ENCODE measurements around the gene NRXN3. TPM values are rescaled to one million over a fixed set of nuclear protein-coding genes. Genes with fewer than 3 reads are reported as not detected.

NRXN3 gene
- total and polyA plus RNA-seq, 2 of the 13 experiments (the other 11 are each of a cell fraction or from before 2014, with no cell fraction given): 0.03 TPM; not detected in 1

DNA sequence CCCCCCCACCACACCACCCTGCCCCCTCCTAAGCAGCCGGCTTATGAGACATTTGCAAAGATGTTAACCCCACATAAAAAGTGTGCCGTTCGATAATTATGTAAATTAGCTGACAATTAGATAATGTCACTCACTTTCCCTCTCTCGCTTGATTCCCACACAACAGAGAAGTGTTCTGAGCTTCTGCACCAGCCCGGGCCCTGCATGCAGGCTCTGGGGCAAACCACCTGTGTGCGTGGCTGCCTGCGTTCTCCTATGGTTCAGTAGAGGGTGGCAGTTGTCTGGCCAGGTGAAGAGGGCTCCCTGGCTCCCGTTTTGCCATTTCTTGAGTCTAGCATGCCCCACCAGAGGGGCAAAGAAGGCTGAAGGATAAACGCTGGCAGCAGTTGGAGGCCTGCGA is 68.0 kb downstream of the NRXN3 start (continued):
- no peak for TF ChIP-seq CREM (IDR thresholded peaks at IDR 0.05)
- no peak for TF ChIP-seq CREM (CRISPR knock-in tag; IDR thresholded peaks at IDR 0.05)
- TF ChIP-seq ZNF790 (CRISPR knock-in tag; IDR thresholded peaks at IDR 0.05; ENCODE audit: borderline replicate concordance): no peak
- TF ChIP-seq KLF16 (CRISPR knock-in tag; IDR thresholded peaks at IDR 0.05): no peak
- TF ChIP-seq, protein P1, sequence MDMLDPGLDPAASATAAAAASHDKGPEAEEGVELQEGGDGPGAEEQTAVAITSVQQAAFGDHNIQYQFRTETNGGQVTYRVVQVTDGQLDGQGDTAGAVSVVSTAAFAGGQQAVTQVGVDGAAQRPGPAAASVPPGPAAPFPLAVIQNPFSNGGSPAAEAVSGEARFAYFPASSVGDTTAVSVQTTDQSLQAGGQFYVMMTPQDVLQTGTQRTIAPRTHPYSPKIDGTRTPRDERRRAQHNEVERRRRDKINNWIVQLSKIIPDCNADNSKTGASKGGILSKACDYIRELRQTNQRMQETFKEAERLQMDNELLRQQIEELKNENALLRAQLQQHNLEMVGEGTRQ (IDR thresholded peaks at IDR 0.05; ENCODE audit: low read depth, low read length): no peak
- TF ChIP-seq, protein P1 (CRISPR knock-in tag; IDR thresholded peaks at IDR 0.05; ENCODE audit: borderline replicate concordance): no peak

DNA sequence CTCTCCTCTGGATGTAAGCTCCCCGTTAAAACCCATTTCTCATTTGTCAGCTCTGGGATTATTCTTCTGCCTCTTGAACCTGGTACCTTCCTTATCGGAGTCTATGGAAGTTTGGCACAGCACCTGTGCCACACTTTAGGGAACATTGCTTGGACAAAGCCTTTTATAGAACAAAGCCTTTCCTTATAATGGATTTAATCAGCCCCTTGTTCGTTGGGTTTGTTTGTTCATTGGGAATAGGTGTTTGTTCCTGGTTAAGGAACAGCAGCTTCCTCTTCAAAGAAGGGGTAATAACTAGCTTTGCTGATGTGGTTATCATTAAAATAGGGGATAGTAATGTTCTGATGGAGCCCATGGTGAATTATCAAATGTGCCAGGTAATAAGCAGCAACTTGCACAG is 70.4 kb downstream of the NRXN3 start:
- H3K36me3 ChIP-seq (replicated peaks in 1 of 2; ENCODE audit: control insufficient read depth in 1 of 2, insufficient read depth in 2 of 2, low read length in 2 of 2): no peaks in the 10 kb centered on the region
- ChIA-PET CTCF (ENCODE audit: low intra/inter-chr PET ratio, low total read pairs) (no interaction called here), POLR2A (no interaction called here)
- intact Hi-C loops (cut with micrococcal nuclease; ENCODE audit: unreplicated experiment) (no loop called here), in situ Hi-C loops (cut with HindIII; ENCODE audit: extremely low pct_ligation_motif_present, low pct_unique_long_range_greater_than_20kb) (no loop called here)
- H3K9me3 ChIP-seq (ENCODE audit: low read length): no peaks in the 10 kb centered on the region
- DNase-seq (ENCODE audit: low spot score): no peak
- WGBS (ENCODE audit: low lambda C conversion rate): 0% methylated on average over 3 of the region's 3 CpGs
- no peaks in the 10 kb centered on the region; a peak in 1 of 5 replicates for H3K27me3 ChIP-seq (ENCODE audit: control insufficient read depth in 1 of 2, insufficient read depth in 2 of 2, low read length in 2 of 2)
- no peak overlapping the region for H3K27ac ChIP-seq (ENCODE audit: extremely low read length, insufficient read depth, low read length)
- no peak overlapping the region for H3K4me3 ChIP-seq (replicated peaks in 1 of 3; ENCODE audit: insufficient read depth in 1 of 3, low read depth in 2 of 3, low read length in 3 of 3)
- BruUV-seq (replicated peaks): no TSS peak
- H3K4me1 ChIP-seq (ENCODE audit: insufficient read depth, low read length): no peaks in the 10 kb centered on the region
- no peaks in the 10 kb centered on the region for H3K79me2 ChIP-seq (ENCODE audit: insufficient read depth, low read length)
- H3K9ac ChIP-seq (ENCODE audit: insufficient read depth, low read depth, low read length): no peak overlapping the region
- FAIRE-seq: no peak
- no peaks in the 10 kb centered on the region for H4K20me1 ChIP-seq (ENCODE audit: insufficient read depth, low read length)
- no peak overlapping the region for H3K4me2 ChIP-seq (ENCODE audit: low read depth, low read length)
- no peak overlapping the region for H2AFZ ChIP-seq (ENCODE audit: low read length)
- no peak for ATAC-seq
- TF ChIP-seq CBX2 (IDR thresholded peaks at IDR 0.05; ENCODE audit: low read depth, low read length) (no peak), CBX2 (CRISPR knock-in tag; IDR thresholded peaks at IDR 0.05; ENCODE audit: low read depth) (no peak), MEIS2 (CRISPR knock-in tag; IDR thresholded peaks at IDR 0.05) (no peak), ZNF24 (IDR thresholded peaks at IDR 0.05) (no peak), TBP (CRISPR knock-in tag; IDR thresholded peaks at IDR 0.05) (no peak)
- TF ChIP-seq, protein P2, sequence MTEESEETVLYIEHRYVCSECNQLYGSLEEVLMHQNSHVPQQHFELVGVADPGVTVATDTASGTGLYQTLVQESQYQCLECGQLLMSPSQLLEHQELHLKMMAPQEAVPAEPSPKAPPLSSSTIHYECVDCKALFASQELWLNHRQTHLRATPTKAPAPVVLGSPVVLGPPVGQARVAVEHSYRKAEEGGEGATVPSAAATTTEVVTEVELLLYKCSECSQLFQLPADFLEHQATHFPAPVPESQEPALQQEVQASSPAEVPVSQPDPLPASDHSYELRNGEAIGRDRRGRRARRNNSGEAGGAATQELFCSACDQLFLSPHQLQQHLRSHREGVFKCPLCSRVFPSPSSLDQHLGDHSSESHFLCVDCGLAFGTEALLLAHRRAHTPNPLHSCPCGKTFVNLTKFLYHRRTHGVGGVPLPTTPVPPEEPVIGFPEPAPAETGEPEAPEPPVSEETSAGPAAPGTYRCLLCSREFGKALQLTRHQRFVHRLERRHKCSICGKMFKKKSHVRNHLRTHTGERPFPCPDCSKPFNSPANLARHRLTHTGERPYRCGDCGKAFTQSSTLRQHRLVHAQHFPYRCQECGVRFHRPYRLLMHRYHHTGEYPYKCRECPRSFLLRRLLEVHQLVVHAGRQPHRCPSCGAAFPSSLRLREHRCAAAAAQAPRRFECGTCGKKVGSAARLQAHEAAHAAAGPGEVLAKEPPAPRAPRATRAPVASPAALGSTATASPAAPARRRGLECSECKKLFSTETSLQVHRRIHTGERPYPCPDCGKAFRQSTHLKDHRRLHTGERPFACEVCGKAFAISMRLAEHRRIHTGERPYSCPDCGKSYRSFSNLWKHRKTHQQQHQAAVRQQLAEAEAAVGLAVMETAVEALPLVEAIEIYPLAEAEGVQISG (CRISPR knock-in tag; IDR thresholded peaks at IDR 0.05): no peak
- TF ChIP-seq, protein P3, sequence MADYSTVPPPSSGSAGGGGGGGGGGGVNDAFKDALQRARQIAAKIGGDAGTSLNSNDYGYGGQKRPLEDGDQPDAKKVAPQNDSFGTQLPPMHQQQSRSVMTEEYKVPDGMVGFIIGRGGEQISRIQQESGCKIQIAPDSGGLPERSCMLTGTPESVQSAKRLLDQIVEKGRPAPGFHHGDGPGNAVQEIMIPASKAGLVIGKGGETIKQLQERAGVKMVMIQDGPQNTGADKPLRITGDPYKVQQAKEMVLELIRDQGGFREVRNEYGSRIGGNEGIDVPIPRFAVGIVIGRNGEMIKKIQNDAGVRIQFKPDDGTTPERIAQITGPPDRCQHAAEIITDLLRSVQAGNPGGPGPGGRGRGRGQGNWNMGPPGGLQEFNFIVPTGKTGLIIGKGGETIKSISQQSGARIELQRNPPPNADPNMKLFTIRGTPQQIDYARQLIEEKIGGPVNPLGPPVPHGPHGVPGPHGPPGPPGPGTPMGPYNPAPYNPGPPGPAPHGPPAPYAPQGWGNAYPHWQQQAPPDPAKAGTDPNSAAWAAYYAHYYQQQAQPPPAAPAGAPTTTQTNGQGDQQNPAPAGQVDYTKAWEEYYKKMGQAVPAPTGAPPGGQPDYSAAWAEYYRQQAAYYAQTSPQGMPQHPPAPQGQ (CRISPR knock-in tag; IDR thresholded peaks at IDR 0.05; ENCODE audit: borderline replicate concordance): no peak
- TF ChIP-seq, protein P4, sequence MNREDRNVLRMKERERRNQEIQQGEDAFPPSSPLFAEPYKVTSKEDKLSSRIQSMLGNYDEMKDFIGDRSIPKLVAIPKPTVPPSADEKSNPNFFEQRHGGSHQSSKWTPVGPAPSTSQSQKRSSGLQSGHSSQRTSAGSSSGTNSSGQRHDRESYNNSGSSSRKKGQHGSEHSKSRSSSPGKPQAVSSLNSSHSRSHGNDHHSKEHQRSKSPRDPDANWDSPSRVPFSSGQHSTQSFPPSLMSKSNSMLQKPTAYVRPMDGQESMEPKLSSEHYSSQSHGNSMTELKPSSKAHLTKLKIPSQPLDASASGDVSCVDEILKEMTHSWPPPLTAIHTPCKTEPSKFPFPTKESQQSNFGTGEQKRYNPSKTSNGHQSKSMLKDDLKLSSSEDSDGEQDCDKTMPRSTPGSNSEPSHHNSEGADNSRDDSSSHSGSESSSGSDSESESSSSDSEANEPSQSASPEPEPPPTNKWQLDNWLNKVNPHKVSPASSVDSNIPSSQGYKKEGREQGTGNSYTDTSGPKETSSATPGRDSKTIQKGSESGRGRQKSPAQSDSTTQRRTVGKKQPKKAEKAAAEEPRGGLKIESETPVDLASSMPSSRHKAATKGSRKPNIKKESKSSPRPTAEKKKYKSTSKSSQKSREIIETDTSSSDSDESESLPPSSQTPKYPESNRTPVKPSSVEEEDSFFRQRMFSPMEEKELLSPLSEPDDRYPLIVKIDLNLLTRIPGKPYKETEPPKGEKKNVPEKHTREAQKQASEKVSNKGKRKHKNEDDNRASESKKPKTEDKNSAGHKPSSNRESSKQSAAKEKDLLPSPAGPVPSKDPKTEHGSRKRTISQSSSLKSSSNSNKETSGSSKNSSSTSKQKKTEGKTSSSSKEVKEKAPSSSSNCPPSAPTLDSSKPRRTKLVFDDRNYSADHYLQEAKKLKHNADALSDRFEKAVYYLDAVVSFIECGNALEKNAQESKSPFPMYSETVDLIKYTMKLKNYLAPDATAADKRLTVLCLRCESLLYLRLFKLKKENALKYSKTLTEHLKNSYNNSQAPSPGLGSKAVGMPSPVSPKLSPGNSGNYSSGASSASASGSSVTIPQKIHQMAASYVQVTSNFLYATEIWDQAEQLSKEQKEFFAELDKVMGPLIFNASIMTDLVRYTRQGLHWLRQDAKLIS (CRISPR knock-in tag; IDR thresholded peaks at IDR 0.05): no peak

All from HepG2 (cell line).